ENCODE measurements around the gene TNS4.

Gene TNS4

DNA sequence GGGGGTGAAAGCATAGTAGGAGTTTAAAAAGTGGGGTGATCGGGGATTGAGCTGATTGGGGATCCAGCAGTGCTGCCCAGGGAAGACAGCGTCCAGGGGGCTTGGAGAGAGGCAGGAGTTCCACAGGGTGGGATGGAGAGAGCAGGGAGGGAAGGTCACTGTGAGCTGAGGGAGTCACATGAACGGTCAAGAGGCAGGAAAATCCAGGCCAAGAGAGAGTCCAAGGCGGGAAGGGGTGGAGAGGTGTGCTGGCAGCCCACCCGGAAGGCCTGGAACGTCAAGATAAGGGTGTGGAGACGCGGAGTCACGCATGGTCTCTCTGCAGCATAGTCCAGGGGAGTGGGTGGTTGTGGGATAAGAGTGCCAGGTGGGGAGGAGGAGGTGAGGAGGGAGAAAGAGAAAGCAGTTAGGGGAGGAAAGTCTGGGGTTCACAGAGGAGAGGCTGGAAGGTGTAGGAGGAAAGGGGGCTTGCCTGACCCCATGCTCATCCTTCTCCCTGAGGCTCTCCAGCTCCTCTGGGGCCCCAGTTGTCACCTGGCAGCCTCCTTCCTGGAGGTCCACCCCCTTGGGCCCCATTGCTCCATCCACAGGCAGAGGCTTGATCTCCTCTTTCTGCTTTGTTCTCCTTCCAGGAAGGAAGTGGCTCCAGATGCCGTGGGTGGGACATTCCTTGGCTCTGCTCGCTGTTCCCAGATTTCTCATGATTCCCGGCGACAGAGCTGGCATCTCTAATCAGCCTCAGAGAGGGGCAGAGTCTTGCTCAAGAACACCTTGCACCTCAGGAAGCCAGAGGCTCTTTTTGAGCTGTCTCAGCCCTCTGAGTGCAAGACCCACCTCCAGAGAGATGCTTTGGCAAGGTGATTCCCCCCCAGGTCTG, 35.1 kb upstream of the TNS4 start:
- in situ Hi-C loops (cut with HindIII; ENCODE audit: low sequenced_read_pairs), result no loop called here

DNA sequence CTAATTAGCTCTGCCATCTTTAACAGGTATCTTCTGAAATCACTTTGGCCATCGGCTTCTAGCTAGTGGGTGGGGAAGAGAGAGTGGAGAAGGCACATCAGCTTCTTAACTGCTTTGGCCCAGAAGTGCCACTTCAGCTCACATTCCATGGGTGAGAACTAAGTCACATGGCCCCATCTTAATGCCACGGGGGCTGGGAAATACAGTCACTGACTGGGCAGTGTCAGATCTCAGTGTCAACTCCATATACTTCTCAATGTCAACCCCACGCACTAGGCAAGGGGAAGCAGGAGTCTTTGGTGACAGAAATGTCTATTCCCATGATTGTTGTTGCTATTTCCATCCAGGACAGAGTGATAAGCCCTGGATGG, 34.5 kb upstream of the TNS4 start:
- in situ Hi-C loops (cut with HindIII; ENCODE audit: low sequenced_read_pairs), result no loop called here

- in situ Hi-C loops (cut with HindIII; ENCODE audit: low sequenced_read_pairs), result no loop called here
These were observed 34.0 kb upstream of the TNS4 start for GRCh38 chr17:40535438-40535837.

- in situ Hi-C loops (cut with HindIII; ENCODE audit: low sequenced_read_pairs), result loop anchor here (5.0 kb wide), 1 partner anchor 87 kb away; no protein-coding TSS in a partner anchor
These were observed 33.2 kb upstream of the TNS4 start for GRCh38 chr17:40534371-40535189.

DNA sequence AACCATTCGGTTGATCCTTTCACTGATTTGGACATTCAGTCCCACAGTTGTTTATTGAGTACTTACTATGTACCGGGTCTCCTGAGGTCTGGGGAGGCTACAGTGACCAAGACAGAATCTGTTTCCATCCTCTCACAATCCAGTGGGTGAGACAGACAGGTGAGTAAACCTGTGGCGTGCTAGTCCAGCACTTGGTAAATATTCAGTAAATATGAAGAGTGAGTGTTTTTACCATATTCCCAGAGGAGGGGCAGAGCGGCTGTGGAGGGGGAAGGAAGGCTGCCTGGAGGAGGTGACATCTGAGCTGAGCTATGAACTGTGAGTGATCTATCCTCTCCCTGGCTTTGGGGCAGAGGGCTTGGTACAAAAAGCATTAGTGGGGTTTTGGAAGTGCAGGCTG, 32.5 kb upstream of the TNS4 start:
- in situ Hi-C loops (cut with HindIII; ENCODE audit: low sequenced_read_pairs), result loop anchor here (5.0 kb wide), 1 partner anchor 87 kb away; no protein-coding TSS in a partner anchor

- in situ Hi-C loops (cut with HindIII; ENCODE audit: low sequenced_read_pairs), result loop anchor here (5.0 kb wide), 1 partner anchor 85 kb away; no protein-coding TSS in a partner anchor
These were observed 31.3 kb upstream of the TNS4 start for GRCh38 chr17:40532520-40533253.

DNA sequence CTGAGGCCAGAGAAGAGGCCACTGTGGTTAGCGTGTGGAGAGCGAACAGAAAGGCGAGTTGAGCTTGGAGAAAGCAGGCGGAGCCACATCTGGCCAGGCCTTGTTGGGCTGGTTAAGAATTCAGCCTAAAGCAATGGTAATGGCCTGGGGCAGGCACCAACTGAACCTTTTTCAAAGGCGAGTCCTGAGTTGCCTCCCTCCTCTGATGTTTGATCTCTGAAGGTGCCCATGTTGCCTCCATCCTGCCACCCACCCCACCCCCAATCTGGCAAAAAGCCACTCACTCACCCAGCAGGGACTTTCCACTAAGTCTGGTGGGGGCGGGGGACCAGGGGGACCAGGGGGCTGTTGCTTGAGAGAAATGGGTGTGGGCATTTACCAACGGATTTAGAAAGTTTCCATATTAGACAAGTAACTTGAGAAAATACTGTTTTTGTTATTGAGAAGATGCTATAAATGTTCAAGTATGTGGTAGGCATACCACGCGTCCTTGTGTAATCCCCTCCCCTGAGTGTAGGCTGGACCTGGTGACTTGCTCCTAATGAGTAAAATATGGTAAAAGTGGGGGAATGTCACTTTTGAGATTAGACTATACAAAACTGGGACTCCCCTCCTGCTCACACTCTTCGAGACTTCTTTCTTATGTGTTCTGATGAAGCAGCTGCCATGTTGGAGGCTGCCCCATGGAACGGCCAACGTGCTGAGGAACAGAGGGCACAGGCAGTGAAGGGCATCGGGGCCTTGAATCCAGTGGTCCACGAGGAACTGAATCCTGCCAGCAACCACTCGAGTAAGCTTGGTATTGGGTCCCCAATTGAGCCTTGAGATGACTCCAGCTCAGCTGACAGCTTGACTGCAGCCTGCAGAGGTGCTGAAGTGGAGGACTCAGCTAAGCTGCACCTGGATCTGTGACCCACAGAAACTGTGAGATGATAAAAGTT, 29.9 kb upstream of the TNS4 start:
- in situ Hi-C loops (cut with HindIII; ENCODE audit: low sequenced_read_pairs), result loop anchor here (5.0 kb wide), 1 partner anchor 84 kb away; no protein-coding TSS in a partner anchor

GRCh38 chr17:40530531-40530994, 29.1 kb upstream of the TNS4 start:
- in situ Hi-C loops (cut with HindIII; ENCODE audit: low sequenced_read_pairs), result loop anchor here (5.0 kb wide), 1 partner anchor 83 kb away; no protein-coding TSS in a partner anchor

DNA sequence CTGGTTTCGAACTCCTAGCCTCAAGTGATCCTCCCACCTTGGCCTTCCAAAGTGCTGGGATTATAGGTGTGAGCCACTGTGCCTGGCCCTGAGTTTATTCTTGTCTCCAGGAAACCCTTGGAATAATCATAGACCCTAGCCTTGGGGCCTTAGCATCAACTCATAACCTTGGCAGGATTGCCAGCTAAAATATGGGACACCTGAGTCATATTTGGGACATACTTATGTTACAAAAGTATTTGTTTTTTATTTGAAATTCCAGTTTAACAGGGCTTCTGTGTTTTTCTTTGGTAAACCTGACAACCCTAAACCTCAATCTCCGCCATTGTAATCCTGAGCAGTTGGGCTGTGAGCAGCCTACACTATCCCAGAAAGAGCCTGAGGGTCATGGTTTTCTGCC, 28.6 kb upstream of the TNS4 start:
- in situ Hi-C loops (cut with HindIII; ENCODE audit: low sequenced_read_pairs), result loop anchor here (5.0 to 10.0 kb wide), 2 partner anchors 83 to 105 kb away; no protein-coding TSS in a partner anchor

DNA sequence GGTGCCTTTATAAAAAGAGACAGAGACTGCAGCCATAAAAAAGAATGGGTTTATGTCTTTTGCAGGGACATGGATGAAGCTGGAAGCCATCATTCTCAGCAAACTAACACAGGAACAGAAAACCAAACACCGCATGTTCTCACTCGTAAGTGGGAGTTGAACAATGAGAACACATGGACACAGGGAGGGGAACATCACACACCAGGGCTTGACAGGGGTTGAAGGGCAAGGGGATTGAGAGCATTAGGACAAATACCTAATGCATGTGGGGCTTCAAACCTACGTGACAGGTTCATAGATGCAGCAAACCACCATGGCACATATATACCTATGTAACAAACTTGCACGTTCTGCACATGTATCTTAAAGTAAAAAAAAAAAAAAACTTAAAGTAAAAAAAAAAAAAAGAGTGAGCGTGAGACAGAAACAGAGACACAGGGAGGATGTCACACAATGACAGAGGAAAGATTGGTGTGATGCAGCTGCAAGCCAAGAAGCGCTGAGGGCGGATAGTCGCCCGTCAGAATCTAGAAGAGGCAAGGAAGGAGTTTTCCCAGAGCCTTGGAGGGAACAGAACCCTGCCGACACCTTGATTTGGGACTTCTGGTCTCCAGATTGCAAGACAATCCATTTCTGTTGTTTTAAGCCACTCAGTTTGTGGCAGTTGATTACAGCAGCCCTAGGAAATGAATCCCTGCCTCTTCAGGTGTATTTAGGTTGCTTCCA, 27.4 kb upstream of the TNS4 start:
- in situ Hi-C loops (cut with HindIII; ENCODE audit: low sequenced_read_pairs), result loop anchor here (10.0 kb wide), 1 partner anchor 104 kb away; no protein-coding TSS in a partner anchor

DNA sequence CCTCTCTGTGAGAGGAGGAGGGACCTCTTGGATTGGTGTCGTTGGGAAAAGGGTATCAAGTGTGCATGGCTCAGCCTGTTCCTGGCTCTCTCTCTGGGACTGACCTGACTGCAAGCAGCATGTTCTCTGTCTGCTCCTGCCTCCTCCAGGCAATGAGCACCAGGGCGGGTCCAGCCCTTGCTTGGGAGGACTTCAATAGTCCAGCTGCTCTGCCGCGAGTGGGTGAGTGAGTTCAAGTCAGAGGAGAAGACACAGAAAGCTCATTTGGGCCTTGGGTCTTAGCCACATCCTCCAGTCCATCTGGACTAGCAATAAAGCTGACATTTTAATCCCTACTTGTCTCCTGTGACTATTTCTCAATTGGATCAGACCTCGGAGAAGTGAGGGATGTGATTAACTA, 25.2 kb upstream of the TNS4 start:
- in situ Hi-C loops (cut with HindIII; ENCODE audit: low sequenced_read_pairs), result loop anchor here (10.0 kb wide), 1 partner anchor 102 kb away; no protein-coding TSS in a partner anchor

- in situ Hi-C loops (cut with HindIII; ENCODE audit: low sequenced_read_pairs), result loop anchor here (10.0 kb wide), 1 partner anchor 100 kb away; no protein-coding TSS in a partner anchor
These were observed 23.9 kb upstream of the TNS4 start for GRCh38 chr17:40525294-40525693.

DNA sequence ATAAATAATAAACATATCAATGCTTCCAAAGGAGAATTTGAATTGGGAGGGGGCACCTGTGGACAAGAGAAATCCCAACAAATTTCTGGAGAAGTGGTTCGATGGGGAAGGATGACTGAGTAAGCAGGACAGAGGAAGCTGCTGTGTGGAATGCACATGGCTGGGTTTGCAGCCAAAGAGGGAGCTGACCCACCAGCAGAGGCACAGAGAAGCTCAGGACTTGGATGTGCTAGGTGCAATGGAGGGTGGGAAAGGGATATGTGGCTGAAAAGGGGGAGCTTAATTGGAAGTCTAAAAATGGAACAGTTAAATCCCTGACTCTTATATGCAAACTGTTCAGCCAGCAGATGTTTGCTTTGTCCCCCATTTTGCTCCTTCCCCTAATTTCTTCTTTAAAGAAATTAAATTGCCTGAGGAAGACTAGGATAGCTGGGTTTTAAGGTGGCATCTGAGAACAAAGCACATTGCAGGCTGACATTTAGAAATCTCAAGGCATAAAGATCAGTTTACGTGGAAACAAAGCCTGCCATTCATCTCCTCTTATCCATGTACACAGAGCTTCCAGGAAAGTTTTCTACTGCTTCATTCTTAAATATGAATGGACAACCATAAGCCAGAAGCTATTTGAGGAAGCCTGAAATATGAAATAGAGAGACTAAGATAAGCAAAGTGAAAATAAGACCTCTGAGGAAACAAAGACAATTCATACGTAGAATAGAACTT, 23.0 kb upstream of the TNS4 start:
- in situ Hi-C loops (cut with HindIII; ENCODE audit: low sequenced_read_pairs), result loop anchor here (10.0 kb wide), 1 partner anchor 100 kb away; no protein-coding TSS in a partner anchor

DNA sequence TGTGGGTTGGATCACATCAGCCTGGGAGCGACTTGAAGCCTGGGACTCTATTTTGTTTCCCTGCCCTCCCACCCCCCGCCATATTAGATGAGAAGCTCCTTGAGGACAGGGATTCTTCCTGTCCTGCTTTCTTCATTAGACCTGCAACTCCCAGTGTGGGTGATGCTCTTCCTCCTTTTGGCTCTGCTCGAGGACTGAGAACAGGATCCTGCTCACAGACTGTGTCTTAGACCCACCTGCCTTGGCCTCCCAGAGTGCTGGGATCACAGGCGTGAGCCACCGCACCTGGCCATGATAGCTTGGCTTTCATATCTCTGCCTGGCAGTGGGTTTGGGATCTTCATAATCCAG, 21.5 kb upstream of the TNS4 start:
- in situ Hi-C loops (cut with HindIII; ENCODE audit: low sequenced_read_pairs), result loop anchor here (10.0 kb wide), 1 partner anchor 98 kb away; no protein-coding TSS in a partner anchor

DNA sequence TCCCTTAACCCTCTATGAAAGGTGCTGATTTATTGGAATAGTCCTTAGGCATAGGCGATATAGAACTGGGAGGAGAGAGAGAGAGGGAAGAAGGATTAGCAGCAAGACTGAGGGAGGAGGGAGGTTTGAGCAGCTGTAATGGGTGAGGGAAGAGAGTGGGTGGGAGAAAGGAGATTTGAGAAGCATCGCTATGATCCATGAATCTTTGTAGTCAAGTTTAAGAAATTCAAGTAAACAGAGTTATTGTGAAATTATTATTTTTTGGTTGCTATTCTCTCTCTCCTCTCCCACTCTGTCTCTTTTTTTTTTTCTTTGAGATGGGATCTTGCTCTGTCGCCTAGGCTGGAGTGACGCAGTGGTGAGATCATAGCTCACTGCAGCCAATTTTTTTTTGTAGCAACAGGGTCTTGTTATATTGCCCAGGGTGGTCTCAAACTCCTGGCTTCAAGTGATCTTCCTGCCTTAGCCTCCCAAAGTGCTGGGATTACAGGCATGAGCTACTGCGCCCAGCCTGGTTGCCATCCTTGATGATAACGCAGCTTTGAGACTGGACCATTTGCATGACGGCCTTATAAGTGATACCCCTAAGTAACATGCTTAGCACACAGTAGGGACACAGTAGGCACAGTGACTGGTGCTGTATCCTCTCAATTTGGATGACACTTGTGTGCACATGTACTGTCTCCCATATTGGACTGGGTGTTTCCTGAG, 21.0 kb upstream of the TNS4 start:
- in situ Hi-C loops (cut with HindIII; ENCODE audit: low sequenced_read_pairs), result loop anchor here (10.0 kb wide), 1 partner anchor 98 kb away; no protein-coding TSS in a partner anchor

GRCh38 chr17:40520991-40521453, 19.6 kb upstream of the TNS4 start:
- in situ Hi-C loops (cut with HindIII; ENCODE audit: low sequenced_read_pairs), result loop anchor here (10.0 kb wide), 1 partner anchor 96 kb away; no protein-coding TSS in a partner anchor

DNA sequence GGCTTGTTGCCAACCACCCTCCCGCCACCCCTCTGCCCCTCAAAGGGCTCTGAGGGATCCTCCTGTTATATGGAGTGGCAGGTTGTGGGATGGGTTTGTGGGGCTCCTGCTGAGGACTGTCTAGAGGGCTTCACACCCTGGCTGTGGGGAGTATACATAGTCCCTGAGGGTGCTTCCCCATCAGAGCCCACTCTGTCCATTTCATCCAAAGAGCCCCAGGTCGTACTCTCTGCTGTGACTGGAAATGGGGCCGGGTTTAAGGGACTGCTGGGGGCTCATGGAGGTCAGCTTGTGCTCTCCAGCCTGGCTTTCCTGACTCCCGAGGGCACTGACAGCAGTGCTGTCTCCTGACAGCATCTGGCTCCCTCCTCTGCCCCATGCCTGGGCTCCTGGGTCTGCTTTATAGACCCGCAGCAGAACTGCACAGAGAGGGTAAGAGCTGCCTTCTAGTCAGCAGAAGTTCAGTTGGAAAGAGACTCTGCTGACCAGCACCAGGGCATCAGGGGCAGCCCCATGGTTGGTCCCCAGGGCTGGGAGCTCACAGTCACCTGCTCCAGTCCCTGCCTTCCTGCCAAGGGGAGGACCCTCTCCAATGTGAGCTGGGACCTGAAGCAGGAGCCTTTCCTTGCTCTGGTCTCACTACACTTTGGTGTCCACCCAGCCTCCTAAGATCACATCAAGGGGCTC, 17.8 kb upstream of the TNS4 start:
- in situ Hi-C loops (cut with HindIII; ENCODE audit: low sequenced_read_pairs), result no loop called here
